Inflammatory macrophage (primary cell): ENCODE measurements around the gene PCDHA1.
"Not testable (repeated sequence)": the region's sequence is repeated elsewhere in the genome, so short reads cannot be mapped to it uniquely, and the experiment has no call there.

Source experiments
- DNase-seq, 2 donors: peaks; one replicate each; pipeline ENCODE4 v3.0.0-alpha.2; 2020 to 2022
- total RNA-seq, 18 experiments: gene quantifications; one replicate each; lab custom pipeline; 2026; ENCODE audit warnings: mixed read lengths in 6 of 18, inconsistent platforms in 2 of 18; lab: John Stamatoyannopoulos, UW

PCDHA1 gene
- 0 to 0.12 (median 0) reads per million in 18 experiments for total RNA-seq

DNA sequence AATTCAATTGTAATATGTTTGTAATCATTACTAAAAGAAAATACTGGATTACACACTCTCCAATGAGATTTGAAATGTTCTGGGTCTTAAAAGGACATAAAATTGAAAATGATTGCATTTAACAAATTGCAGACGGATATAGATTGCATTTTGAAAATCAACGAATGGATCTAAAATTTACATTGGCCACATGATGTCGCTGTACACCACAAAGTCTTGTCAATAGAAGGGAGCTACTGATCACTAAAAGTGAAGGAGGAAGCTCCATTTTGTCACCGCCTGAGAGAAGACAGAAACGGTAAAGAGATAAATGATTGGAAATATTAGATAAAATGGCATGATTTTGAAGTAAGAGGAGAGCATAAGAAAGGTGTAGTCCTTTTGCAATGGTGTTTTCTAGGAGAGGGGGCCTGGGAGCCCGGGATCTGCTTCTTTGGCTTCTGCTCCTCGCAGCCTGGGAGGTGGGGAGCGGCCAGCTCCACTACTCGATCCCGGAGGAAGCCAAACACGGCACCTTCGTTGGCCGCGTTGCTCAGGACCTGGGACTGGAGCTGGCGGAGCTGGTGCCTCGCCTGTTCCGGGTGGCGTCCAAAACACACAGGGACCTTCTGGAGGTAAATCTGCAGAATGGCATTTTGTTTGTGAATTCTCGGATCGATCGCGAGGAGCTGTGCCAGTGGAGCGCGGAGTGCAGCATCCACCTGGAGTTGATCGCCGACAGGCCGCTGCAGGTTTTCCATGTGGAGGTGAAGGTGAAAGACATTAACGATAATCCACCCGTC, at the start of gene PCDHA1:
Gene PCDHA1, plus strand, starts transcription at position 236 of the 782 bp plus-strand sequence.
- DNase-seq = no peak

DNA sequence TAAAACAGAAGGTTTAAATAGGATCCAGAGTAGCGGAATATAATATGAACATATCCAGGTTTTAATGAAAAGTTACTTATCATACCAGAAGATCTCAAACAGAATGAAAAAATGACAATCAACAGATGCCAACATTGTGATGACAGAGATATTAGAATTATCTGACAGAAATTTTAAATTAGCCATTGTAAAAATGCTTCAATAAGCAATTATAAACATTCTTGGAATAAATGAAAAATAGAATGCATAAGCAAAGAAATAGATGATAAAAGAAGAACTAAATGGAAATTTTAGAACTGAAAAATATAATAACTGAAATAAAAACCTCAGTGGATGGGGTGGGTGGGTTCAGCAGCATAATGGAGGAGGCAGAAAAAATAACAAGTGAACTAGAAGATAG, 48.5 kb upstream of the PCDHA1 start:
- no peak for DNase-seq

DNA sequence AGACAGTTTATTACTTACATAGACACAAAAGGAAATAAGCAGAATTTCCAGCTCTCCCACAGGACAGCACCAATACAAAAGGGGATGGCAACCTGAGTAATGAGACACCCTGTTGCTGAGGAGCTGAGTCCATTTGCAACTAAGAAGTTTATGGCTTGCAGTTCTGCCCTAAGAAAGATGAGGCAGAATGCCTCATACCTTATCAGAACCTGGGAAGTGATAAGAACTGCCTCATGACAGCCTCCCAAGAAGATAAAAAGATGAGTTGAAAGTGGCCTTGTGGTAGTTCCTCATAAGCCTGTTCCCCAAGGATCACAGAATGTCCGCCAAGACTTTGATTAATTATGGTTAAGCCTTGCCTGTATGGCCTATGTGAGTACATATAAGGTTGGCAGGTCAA, 44.0 kb upstream of the PCDHA1 start:
- DNase-seq = no peak

DNA sequence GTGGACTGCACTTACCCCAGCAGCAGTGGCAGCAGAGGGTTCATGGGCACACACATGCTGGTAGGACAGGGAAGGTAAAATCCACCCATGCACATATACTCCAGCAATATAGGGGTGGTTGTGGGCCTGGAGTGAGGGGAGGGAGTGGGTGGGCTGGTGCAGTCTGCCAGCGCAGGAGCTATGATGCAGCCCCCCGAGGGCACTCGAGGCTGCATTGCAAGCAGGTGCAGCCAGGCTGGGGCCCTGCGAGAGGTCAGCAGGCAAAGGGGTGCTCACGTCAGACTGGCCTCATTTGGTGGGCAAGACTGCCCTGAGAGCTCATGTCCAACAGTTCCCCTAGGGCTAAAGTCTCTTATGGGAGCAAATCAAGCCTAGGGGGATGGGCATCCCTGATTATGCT, 32.4 kb upstream of the PCDHA1 start:
- no peak for DNase-seq

DNA sequence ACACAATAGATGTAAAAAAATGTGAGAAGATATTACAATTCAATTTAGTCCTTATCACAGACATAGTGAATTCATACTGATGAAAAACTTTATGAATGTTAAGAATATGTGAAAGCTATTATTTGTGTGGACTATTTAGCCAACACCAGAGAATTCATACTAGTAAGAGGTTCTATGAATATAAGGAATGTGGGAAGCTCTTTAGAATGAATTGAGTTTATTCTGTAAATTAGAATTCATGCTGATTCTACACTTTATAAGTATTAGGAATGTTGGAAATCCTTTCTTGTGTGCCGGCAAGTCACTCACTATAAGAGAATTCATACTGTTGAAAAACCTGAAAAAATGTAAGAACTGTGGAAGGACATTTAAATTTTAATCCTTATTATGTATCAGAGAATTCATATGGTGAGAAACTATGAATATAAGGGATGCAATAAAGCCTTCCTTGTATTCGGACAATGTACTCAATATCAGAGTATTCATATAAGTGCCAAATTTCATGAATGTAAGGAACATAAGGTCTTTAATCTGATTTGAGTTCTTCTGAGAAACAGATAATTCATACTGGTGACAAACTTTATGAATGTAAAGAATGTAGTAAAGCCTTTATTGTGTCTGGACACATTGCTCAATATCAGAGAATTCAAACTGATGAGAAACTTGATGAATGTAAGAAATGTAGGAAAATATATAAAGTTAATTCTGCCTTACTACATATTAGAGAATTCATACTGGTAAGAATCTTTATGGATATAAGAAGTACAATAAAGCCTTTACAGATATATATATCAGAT, 21.6 kb upstream of the PCDHA1 start:
- no peak for DNase-seq

- no peak for DNase-seq
Measured at GRCh38 chr5:140767444-140767843, 18.5 kb upstream of the PCDHA1 start.

GRCh38 chr5:140780512-140780911, 5.4 kb upstream of the PCDHA1 start:
- no peak for DNase-seq

GRCh38 chr5:140787422-140787821, 1.5 kb downstream of the PCDHA1 start:
- DNase-seq = not testable (repeated sequence)

DNA sequence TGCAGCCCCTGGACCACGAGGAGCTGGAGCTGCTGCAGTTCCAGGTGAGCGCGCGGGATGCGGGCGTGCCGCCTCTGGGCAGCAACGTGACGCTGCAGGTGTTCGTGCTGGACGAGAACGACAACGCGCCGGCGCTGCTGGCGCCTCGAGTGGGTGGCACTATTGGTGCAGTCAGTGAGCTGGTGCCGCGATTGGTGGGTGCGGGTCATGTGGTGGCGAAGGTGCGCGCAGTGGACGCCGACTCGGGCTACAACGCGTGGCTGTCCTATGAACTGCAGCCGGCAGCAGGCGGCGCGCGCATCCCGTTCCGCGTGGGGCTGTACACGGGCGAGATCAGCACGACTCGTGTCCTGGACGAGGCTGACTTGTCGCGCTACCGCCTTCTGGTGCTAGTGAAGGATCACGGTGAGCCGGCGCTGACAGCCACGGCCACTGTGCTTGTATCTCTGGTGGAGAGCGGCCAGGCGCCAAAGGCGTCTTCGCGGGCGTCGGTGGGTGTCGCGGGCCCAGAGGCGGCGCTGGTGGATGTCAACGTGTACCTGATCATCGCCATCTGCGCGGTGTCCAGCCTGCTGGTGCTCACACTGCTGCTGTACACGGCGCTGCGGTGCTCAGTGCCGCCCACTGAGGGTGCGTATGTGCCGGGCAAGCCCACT, 2.0 kb downstream of the PCDHA1 start:
- not testable (repeated sequence) for DNase-seq

DNA sequence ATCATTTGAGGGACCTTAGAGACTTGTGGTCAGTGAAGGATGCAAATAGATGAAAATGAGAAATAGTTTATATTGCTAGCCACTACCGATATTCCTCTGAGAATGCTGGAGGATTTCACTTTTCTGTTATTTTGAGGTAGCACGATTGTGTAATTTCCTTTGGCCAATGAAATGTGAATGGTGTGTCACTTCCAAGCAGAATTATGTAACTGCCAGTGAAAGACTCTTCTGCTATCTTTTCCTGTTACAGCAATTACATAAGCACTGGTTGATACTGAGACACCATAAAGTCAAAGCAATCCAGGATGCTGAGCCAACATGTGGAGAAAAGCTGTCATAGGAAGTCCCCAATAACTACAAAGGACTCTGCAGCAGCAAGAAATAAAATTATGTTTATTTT, 5.1 kb downstream of the PCDHA1 start:
- DNase-seq = no peak

GRCh38 chr5:140794595-140795258, 8.8 kb downstream of the PCDHA1 start, which contains the start of gene PCDHA2:
TSS of gene PCDHA2 (plus strand) at chr5:140794852.
- no peak for DNase-seq

- DNase-seq = no peak
Measured at GRCh38 chr5:140795259-140795641, 9.3 kb downstream of the PCDHA1 start.

DNA sequence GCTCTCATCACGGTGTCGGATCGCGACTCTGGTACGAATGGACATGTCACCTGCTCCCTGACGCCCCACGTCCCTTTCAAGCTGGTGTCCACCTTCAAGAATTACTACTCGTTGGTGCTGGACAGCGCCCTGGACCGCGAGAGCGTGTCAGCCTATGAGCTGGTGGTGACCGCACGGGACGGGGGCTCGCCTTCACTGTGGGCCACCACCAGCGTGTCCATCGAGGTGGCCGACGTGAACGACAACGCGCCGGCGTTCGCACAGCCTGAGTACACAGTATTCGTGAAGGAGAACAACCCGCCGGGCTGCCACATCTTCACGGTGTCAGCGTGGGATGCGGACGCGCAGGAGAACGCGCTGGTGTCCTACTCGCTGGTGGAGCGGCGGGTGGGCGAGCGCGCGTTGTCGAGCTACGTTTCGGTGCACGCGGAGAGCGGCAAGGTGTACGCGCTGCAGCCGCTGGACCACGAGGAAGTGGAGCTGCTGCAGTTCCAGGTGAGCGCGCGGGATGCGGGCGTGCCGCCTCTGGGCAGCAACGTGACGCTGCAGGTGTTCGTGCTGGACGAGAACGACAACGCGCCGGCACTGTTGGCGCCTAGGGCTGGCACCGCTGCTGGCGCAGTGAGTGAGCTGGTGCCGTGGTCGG, 10.3 kb downstream of the PCDHA1 start:
- DNase-seq = not testable (repeated sequence)

DNA sequence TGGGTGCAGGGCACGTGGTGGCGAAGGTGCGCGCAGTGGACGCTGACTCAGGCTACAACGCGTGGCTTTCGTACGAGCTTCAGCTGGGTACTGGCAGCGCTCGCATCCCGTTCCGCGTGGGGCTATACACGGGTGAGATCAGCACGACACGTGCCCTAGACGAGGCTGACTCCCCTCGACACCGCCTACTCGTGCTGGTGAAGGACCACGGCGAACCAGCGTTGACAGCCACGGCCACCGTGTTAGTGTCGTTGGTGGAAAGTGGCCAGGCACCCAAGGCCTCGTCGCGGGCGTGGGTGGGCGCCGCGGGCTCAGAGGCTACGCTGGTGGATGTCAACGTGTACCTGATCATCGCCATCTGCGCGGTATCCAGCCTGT, 10.8 kb downstream of the PCDHA1 start:
- DNase-seq = no peak

DNA sequence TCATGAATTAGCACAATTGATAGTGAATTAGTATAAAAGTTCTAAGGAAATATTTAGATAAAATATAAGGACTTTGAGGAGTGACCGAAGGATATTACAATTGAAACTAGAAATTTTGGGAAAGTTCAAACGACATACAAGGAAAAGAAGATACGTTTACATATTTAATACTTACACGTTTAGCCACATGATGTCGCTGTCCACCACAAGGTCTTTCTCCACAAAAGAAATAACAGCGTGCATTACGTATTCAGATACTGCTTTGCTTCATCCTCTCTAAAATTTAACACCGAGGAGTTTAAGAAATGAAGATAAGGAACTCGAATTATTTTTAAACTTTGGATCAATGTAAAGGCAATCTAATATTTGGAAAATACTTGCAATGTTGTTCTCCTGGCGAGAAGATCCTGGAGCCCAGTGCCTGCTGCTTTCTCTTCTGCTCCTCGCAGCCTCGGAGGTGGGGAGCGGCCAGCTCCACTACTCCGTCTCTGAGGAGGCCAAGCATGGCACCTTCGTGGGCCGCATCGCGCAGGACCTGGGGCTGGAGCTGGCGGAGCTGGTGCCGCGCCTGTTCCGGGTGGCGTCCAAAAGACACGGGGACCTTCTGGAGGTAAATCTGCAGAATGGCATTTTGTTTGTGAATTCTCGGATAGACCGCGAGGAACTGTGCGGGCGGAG, 15.0 kb downstream of the PCDHA1 start, which contains the start of gene PCDHA3:
Gene PCDHA3, plus strand, starts transcription at position 242 of the 678 bp plus-strand sequence.
- no peak for DNase-seq

GRCh38 chr5:140801494-140801841, 15.5 kb downstream of the PCDHA1 start:
- no peak for DNase-seq

DNA sequence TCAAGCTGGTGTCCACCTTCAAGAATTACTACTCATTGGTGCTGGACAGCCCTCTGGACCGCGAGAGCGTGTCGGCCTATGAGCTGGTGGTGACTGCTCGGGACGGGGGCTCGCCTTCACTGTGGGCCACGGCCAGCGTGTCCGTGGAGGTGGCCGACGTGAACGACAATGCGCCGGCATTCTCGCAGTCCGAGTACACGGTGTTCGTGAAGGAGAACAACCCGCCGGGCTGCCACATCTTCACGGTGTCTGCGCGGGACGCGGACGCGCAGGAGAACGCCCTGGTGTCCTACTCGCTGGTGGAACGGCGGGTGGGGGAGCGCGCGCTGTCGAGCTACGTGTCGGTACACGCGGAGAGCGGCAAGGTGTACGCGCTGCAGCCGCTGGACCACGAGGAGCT, 16.4 kb downstream of the PCDHA1 start:
- DNase-seq = not testable (repeated sequence)

DNA sequence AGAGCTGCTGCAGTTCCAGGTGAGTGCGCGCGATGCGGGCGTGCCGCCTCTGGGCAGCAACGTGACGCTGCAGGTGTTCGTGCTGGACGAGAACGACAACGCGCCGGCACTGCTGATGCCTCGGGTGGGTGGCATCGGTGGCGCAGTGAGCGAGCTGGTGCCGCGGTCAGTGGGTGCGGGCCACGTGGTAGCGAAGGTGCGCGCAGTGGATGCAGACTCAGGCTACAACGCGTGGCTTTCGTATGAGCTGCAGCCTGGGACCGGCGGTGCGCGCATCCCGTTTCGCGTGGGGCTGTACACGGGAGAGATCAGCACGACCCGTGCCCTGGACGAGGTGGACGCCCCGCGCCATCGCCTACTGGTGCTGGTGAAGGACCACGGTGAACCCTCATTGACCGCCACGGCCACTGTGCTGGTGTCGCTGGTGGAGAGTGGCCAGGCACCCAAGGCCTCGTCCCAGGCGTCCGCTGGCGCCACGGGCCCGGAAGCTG, 16.9 kb downstream of the PCDHA1 start:
- no peak for DNase-seq

GRCh38 chr5:140806834-140807775, 21.2 kb downstream of the PCDHA1 start, which contains the start of gene PCDHA4:
TSS of gene PCDHA4 (plus strand) at chr5:140807068.
- no peak for DNase-seq

GRCh38 chr5:140808241-140808888, 22.4 kb downstream of the PCDHA1 start:
- not testable (repeated sequence) for DNase-seq
